ENCODE measurements around the gene UBLCP1. TPM values are rescaled to one million over a fixed set of nuclear protein-coding genes. Genes with fewer than 3 reads are reported as not detected.
A peak's percentile ranks its signal among the peaks of the same experiment; 100 is the strongest.

The UBLCP1 gene
- total and polyA plus RNA-seq, 2 of the 13 experiments (the other 11 are each of a cell fraction or from before 2014, with no cell fraction given), result 6.5 to 12.6 TPM

- TF ChIP-seq FOXP4 (CRISPR knock-in tag; IDR thresholded peaks at IDR 0.05) (no peak), ARHGAP35 (CRISPR knock-in tag; IDR thresholded peaks at IDR 0.05; ENCODE audit: borderline replicate concordance) (no peak), SOX13 (IDR thresholded peaks at IDR 0.05) (no peak), SOX13 (CRISPR knock-in tag; conservative IDR thresholded peaks at IDR 0.05 in 1 of 2, IDR thresholded peaks at IDR 0.05 in 1 of 2) (peak in 1 of 2 experiments; percentile 39; a peak in 1 of 4 replicates), UBTF (CRISPR knock-in tag; IDR thresholded peaks at IDR 0.05) (peak; percentile 79), BHLHE40 (IDR thresholded peaks at IDR 0.05; ENCODE audit: low read length) (no peak), HIC2 (CRISPR knock-in tag; IDR thresholded peaks at IDR 0.05; ENCODE audit: low read depth) (peak; percentile 35; the same call in 1 of the 2 replicates), SMAD3 (CRISPR knock-in tag; IDR thresholded peaks at IDR 0.05) (no peak), FOXP1 (IDR thresholded peaks at IDR 0.05) (no peak), FOXP1 (CRISPR knock-in tag; IDR thresholded peaks at IDR 0.05) (no peak), NCOA1 (CRISPR knock-in tag; IDR thresholded peaks at IDR 0.05) (peak; percentile 64; the same call in 1 of the 2 replicates), ZNF264 (CRISPR knock-in tag; IDR thresholded peaks at IDR 0.05) (no peak), CBX5 (CRISPR knock-in tag; IDR thresholded peaks at IDR 0.05; ENCODE audit: borderline replicate concordance) (no peak; the same call in 1 of the 2 replicates), MED8 (CRISPR knock-in tag; IDR thresholded peaks at IDR 0.05; ENCODE audit: insufficient replicate concordance) (no peak), MXD1 (CRISPR knock-in tag; IDR thresholded peaks at IDR 0.05) (peak; percentile 74), KLF13 (CRISPR knock-in tag; IDR thresholded peaks at IDR 0.05) (no peak), KDM2A (CRISPR knock-in tag; IDR thresholded peaks at IDR 0.05; ENCODE audit: borderline replicate concordance, low read depth) (peak; percentile 89), KAT2B (IDR thresholded peaks at IDR 0.05; ENCODE audit: borderline replicate concordance, low read depth, low read length) (no peak), BRCA1 (CRISPR knock-in tag; IDR thresholded peaks at IDR 0.05) (no peak; the same call in 1 of the 2 replicates), MLX (CRISPR knock-in tag; IDR thresholded peaks at IDR 0.05) (no peak), MIER3 (CRISPR knock-in tag; IDR thresholded peaks at IDR 0.05; ENCODE audit: borderline replicate concordance) (peak; percentile 20; the same call in 1 of the 2 replicates), ARNTL (CRISPR knock-in tag; IDR thresholded peaks at IDR 0.05) (no peak), ZNF775 (CRISPR knock-in tag; IDR thresholded peaks at IDR 0.05; ENCODE audit: borderline replicate concordance) (no peak), WIZ (CRISPR knock-in tag; IDR thresholded peaks at IDR 0.05) (peak; percentile 68), ZSCAN9 (CRISPR knock-in tag; IDR thresholded peaks at IDR 0.05; ENCODE audit: borderline replicate concordance) (no peak)
Measured at GRCh38 chr5:159262859-159263568, at the start of gene UBLCP1 (continued).
